ENCODE measurements around the gene ZNF174. TPM values are rescaled to one million over a fixed set of nuclear protein-coding genes. Genes with fewer than 3 reads are reported as not detected.

ZNF174 gene
- total RNA-seq, 1 experiment from 2014 or later = 10.8 TPM

DNA sequence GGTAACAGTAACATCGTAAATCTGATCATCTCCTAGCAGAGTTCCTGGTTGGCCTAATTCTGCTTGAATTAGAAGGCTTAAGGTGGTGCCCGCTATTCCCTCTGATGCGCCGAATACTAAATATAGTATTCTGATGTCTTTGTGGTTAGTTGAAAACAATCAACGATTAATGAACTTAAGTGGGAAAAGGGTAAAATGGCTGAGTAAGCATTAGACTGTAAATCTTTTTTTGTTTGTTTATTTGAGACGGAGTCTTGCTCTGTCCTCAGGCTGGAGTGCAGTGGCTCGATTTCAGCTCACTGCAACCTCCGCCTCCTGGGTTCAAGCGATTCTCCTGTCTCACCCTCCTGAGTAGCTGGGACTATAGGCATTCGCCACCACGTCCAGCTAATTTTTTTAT is 31.9 kb upstream of the ZNF174 start:
- H3K18ac ChIP-seq (ENCODE audit: insufficient read length, low read depth, low read length) = no peak overlapping the region
- Mint-ChIP-seq H3K36me3 (ENCODE audit: insufficient read depth in 1 of 3, low read depth in 3 of 3) (peaks cover 0 to 2% (median 0%) of the 10 kb centered on the region in 3 experiments; a peak in 2 of 7 replicates), H3K9me3 (peaks cover 23 to 28% of the 10 kb centered on the region in 2 experiments), H3K27ac (no peak overlapping the region), H3K4me1 (no peaks in the 10 kb centered on the region), H3K27me3 (ENCODE audit: low read depth) (peaks cover 4% of the 10 kb centered on the region), H3K4me3 (no peak overlapping the region)
- H4K20me1 ChIP-seq (ENCODE audit: control insufficient read depth, insufficient read depth, insufficient read length) = no peaks in the 10 kb centered on the region
- H3K79me2 ChIP-seq (ENCODE audit: insufficient read depth, low read length) = no peaks in the 10 kb centered on the region
- TF ChIP-seq CTCF (conservative IDR thresholded peaks at IDR 0.05) = no peak
- H3K4me1 ChIP-seq (ENCODE audit: insufficient read depth, low read length) = no peaks in the 10 kb centered on the region
- H3T11ph ChIP-seq (ENCODE audit: low read length) = no peak overlapping the region
- H4K91ac ChIP-seq (ENCODE audit: insufficient read length, low read depth, low read length) = no peak overlapping the region
- H2BK5ac ChIP-seq (ENCODE audit: insufficient read length, low read length) = no peak overlapping the region
- no peaks in the 10 kb centered on the region for H3K27me3 ChIP-seq (ENCODE audit: insufficient read depth, low read length)
- no CpG with 5 or more reads among the region's 11 CpGs for WGBS (ENCODE audit: extremely low coverage, insufficient read length, low lambda C conversion rate)
- no peak overlapping the region for H3K4me2 ChIP-seq (ENCODE audit: insufficient read depth, insufficient read length, low read length)
- H2AFZ ChIP-seq (ENCODE audit: low read length) = no peak overlapping the region
- no peak overlapping the region for H2BK120ac ChIP-seq (ENCODE audit: low read depth, low read length, poor library complexity, severe bottlenecking)
- H4K5ac ChIP-seq (ENCODE audit: insufficient read length, low read depth, low read length) = no peak overlapping the region
- H2BK12ac ChIP-seq (ENCODE audit: insufficient read length, low read depth, low read length) = no peak overlapping the region
- no peak overlapping the region for H3K9ac ChIP-seq (ENCODE audit: extremely low read depth, insufficient read length, low read length)
- no peak for DNase-seq
- no peak overlapping the region for H3K27ac ChIP-seq (ENCODE audit: insufficient read length, low read depth, low read length)
- no peaks in the 10 kb centered on the region for H3K23me2 ChIP-seq (ENCODE audit: insufficient read length, low read depth, low read length, poor library complexity, severe bottlenecking)
- H3K4ac ChIP-seq (ENCODE audit: low read depth, low read length) = no peak overlapping the region
- H3K23ac ChIP-seq (ENCODE audit: insufficient read length, low read depth, low read length) = no peak overlapping the region
- no peak overlapping the region for H3K14ac ChIP-seq (ENCODE audit: insufficient read depth, low read length)
- no peak overlapping the region for H2BK15ac ChIP-seq (ENCODE audit: low read depth, low read length)
- no peaks in the 10 kb centered on the region for H3K79me1 ChIP-seq (ENCODE audit: insufficient read depth, low read depth, low read length, poor library complexity, severe bottlenecking)
- no peak overlapping the region for H2BK20ac ChIP-seq (ENCODE audit: low read depth, low read length, poor library complexity, severe bottlenecking)
- no peak overlapping the region for H3K56ac ChIP-seq (ENCODE audit: insufficient read length, low read depth, low read length)
- H3K9me3 ChIP-seq (ENCODE audit: control insufficient read depth, low read depth, low read length) = no peaks in the 10 kb centered on the region
- no peak overlapping the region for H4K8ac ChIP-seq (replicated peaks; ENCODE audit: insufficient read length, low read depth, low read length)
- no peak overlapping the region for H2AK5ac ChIP-seq (ENCODE audit: insufficient read length, low read length)
